Embryonic facial prominence (tissue), 1 donor: ENCODE measurements around the gene BRWD1.
A peak's percentile ranks its signal among the peaks of the same experiment; 100 is the strongest.

Experiments used
- DNase-seq: peaks from one replicate; pipeline ENCODE4 v3.0.0-alpha.2; 2016; ENCODE audit errors: extremely low spot score

Gene BRWD1

GRCh38 chr21:39197448-39198233, 115.8 kb downstream of the BRWD1 start:
- no peak for DNase-seq

- DNase-seq: no peak
These were observed 116.6 kb downstream of the BRWD1 start for GRCh38 chr21:39196838-39197237.

- DNase-seq: no peak
These were observed 117.1 kb downstream of the BRWD1 start for GRCh38 chr21:39196310-39196709.

GRCh38 chr21:39193380-39193779, 120.1 kb downstream of the BRWD1 start:
- DNase-seq: no peak

- no peak for DNase-seq
These were observed 123.4 kb downstream of the BRWD1 start for GRCh38 chr21:39189857-39190604.

GRCh38 chr21:39188521-39189139, 124.8 kb downstream of the BRWD1 start:
- DNase-seq: no peak

- no peak for DNase-seq
These were observed 126.3 kb downstream of the BRWD1 start for GRCh38 chr21:39187141-39187540.

- no peak for DNase-seq
These were observed 126.8 kb downstream of the BRWD1 start for GRCh38 chr21:39186676-39187075.

- no peak for DNase-seq
These were observed 128.3 kb downstream of the BRWD1 start for GRCh38 chr21:39185157-39185556.

- no peak for DNase-seq
These were observed 129.1 kb downstream of the BRWD1 start for GRCh38 chr21:39184050-39184980.

GRCh38 chr21:39183272-39184049, 130.0 kb downstream of the BRWD1 start, which contains the start of gene PSMG1:
PSMG1 (minus strand) TSS chr21:39183451; CDS start chr21:39183385, 66 bp downstream.
- peak; percentile 76 for DNase-seq

- no peak for DNase-seq
These were observed 130.8 kb downstream of the BRWD1 start for GRCh38 chr21:39182484-39183271.

- no peak for DNase-seq
These were observed 131.4 kb downstream of the BRWD1 start for GRCh38 chr21:39182016-39182415.

- DNase-seq: no peak
These were observed 132.1 kb downstream of the BRWD1 start for GRCh38 chr21:39181205-39181818.

GRCh38 chr21:39180429-39181019, 132.9 kb downstream of the BRWD1 start:
- no peak for DNase-seq

- no peak for DNase-seq
These were observed 135.0 kb downstream of the BRWD1 start for GRCh38 chr21:39178421-39178820.

GRCh38 chr21:39176271-39176709, 137.1 kb downstream of the BRWD1 start:
- DNase-seq: no peak

- DNase-seq: no peak
These were observed 137.8 kb downstream of the BRWD1 start for GRCh38 chr21:39175665-39176064.

- DNase-seq: no peak
These were observed 138.3 kb downstream of the BRWD1 start for GRCh38 chr21:39175154-39175553.
